B cell (primary cell): Measurements from ENCODE around the gene TEX19. TPM values are rescaled to one million over a fixed set of nuclear protein-coding genes. Genes with fewer than 3 reads are reported as not detected.

Experiments used
- ATAC-seq: fragments of 200-7000 bp; cut with Tn5 transposase; one replicate; pipeline ENCODE4 v1.10.0; 2021; ENCODE audit warnings: low read depth, mild to moderate bottlenecking, moderate number of reproducible peaks, moderate library complexity
- CTCF ChIA-PET: fragments of 350-600 bp; sonication (Branson Sonifier 250); formaldehyde crosslinking; loops from one replicate; lab custom pipeline; 2021; ENCODE audit warnings: antibody characterized with exemption, inconsistent platforms; lab: Charles Lee
- POLR2A ChIA-PET: fragments of 350-600 bp; sonication (Branson Sonifier 250); formaldehyde crosslinking; loops from one replicate; lab custom pipeline; 2021; ENCODE audit warnings: antibody characterized with exemption; lab: Charles Lee
- DNase-seq: peaks from one replicate; pipeline ENCODE4 v3.0.0; 2013
- H2AFZ ChIP-seq: 2 replicates; pipeline ENCODE4 v1.6.1; 2012; ENCODE audit warnings: mild to moderate bottlenecking, low read depth, low read length; ENCODE audit not compliant: insufficient read depth, poor library complexity, severe bottlenecking
- H3K27ac ChIP-seq, 2 donors: 1 replicate in 1 of 2; 2 replicates in 1 of 2; pipeline ENCODE4 v1.5.1; 2012 to 2013; ENCODE audit warnings: low read length in 2 of 2, mild to moderate bottlenecking in 2 of 2, moderate library complexity in 1 of 2
- H3K27me3 ChIP-seq, 4 experiments: fragments of 200-600 bp in 1 of 4; sonication (generic) in 1 of 4; replicated peaks in 1 of 4; 1 replicate in 2 of 4; 2 replicates in 2 of 4; pipeline versions ENCODE4 v1.6.1 to v1.7.0; 2013 to 2016; ENCODE audit warnings: low read length in 3 of 4, mild to moderate bottlenecking in 2 of 4, mixed read lengths in 1 of 4, moderate library complexity in 1 of 4; ENCODE audit not compliant: insufficient read depth in 4 of 4, control insufficient read depth in 3 of 4; ENCODE audit errors: control extremely low read depth in 1 of 4
- H3K36me3 ChIP-seq, 2 experiments: replicated peaks in 1 of 2; 1 replicate in 1 of 2; 2 replicates in 1 of 2; pipeline versions ENCODE4 v1.6.1 to v1.7.1; 2013; ENCODE audit warnings: low read length in 1 of 2; ENCODE audit not compliant: insufficient read depth in 2 of 2, control insufficient read depth in 1 of 2; ENCODE audit errors: control extremely low read depth in 1 of 2, extremely low read depth in 1 of 2
- H3K4me1 ChIP-seq, 2 donors: fragments of 200-600 bp in 1 of 2; sonication (generic) in 1 of 2; 1 replicate in 1 of 2; 2 replicates in 1 of 2; pipeline versions ENCODE4 v1.5.1 to v1.6.1; 2013 to 2017; ENCODE audit warnings: low read length in 2 of 2; ENCODE audit not compliant: control insufficient read depth in 2 of 2, insufficient read depth in 2 of 2
- H3K4me2 ChIP-seq: replicated peaks from 2 replicates; pipeline ENCODE3; 2012; ENCODE audit warnings: mild to moderate bottlenecking, low read depth, low read length; ENCODE audit not compliant: poor library complexity, severe bottlenecking
- H3K4me3 ChIP-seq, 5 experiments: fragments of 200-600 bp in 1 of 5; sonication (generic) in 1 of 5; 1 replicate in 3 of 5; 2 replicates in 2 of 5; pipeline versions ENCODE4 v1.5.1 to v1.7.0; 2011 to 2016; ENCODE audit warnings: low read length in 4 of 5, mild to moderate bottlenecking in 4 of 5, low read depth in 2 of 5, control low read depth in 1 of 5, moderate library complexity in 1 of 5; ENCODE audit not compliant: insufficient read depth in 1 of 5; ENCODE audit errors: control extremely low read depth in 1 of 5, extremely low read depth in 1 of 5
- H3K79me2 ChIP-seq: fragments of 200-600 bp; sonication (generic); one replicate; pipeline ENCODE4 v1.6.0; 2016; ENCODE audit warnings: low read length; ENCODE audit not compliant: control insufficient read depth, insufficient read depth
- H3K9ac ChIP-seq: fragments of 200-600 bp; sonication (generic); 2 replicates; pipeline ENCODE4 v1.6.1; 2017; ENCODE audit warnings: mild to moderate bottlenecking, low read length, moderate library complexity
- H3K9me3 ChIP-seq, 3 donors: one replicate each; pipeline versions ENCODE4 v1.6.1 to v1.7.1; 2013; ENCODE audit warnings: low read length in 2 of 3; ENCODE audit not compliant: control insufficient read depth in 2 of 3, insufficient read depth in 1 of 3; ENCODE audit errors: control extremely low read depth in 1 of 3
- H4K20me1 ChIP-seq: 2 replicates; pipeline ENCODE4 v1.6.0; 2012; ENCODE audit warnings: mild to moderate bottlenecking, low read length; ENCODE audit not compliant: insufficient read depth, control insufficient read depth, poor library complexity, severe bottlenecking
- H3K27ac Mint-ChIP-seq: one replicate; pipeline ENCODE4 v1.8.0; 2021; ENCODE audit warnings: mixed read lengths
- H3K27me3 Mint-ChIP-seq: one replicate; pipeline ENCODE4 v1.8.0; 2021; ENCODE audit warnings: mixed read lengths
- H3K4me1 Mint-ChIP-seq: one replicate; pipeline ENCODE4 v1.8.0; 2021; ENCODE audit warnings: mixed read lengths
- H3K4me3 Mint-ChIP-seq: one replicate; pipeline ENCODE4 v1.8.0; 2021; ENCODE audit warnings: mixed read lengths
- H3K9me3 Mint-ChIP-seq: one replicate; pipeline ENCODE4 v1.8.0; 2022; ENCODE audit warnings: mixed read lengths; ENCODE audit not compliant: insufficient read depth
- EZH2 ChIP-seq: IDR thresholded peaks from 2 replicates; pipeline ENCODE4 v1.6.1; 2012; ENCODE audit warnings: borderline replicate concordance, low read depth, mild to moderate bottlenecking, moderate library complexity, low read length; ENCODE audit not compliant: insufficient read depth, poor library complexity, severe bottlenecking
- WGBS: methylation state at CpG from one replicate; pipeline ENCODE4 v1.1.5; 2013; ENCODE audit warnings: missing lambda C conversion rate; ENCODE audit not compliant: insufficient coverage; 5-methylcytosine and 5-hydroxymethylcytosine counted together
- intact Hi-C: fragments of 100-400 bp; cut with micrococcal nuclease; formaldehyde crosslinking; loops from one replicate; pipeline ENCODE4 v1.10.0; 2022
- polyA plus RNA-seq: library from polyadenylated mRNA; depleted of rRNA; stranded (reverse); fragments of >200 nt; gene quantifications from 2 replicates; pipeline ENCODE4 v1.2.3, GENCODE V29; 2012
- total RNA-seq, 2 donors: library from RNA; stranded (reverse); fragments of 120-200 nt in 1 of 2; gene quantifications; 1 replicate in 1 of 2; 2 replicates in 1 of 2; pipeline versions ENCODE4 v1.2.3 to v1.2.4, GENCODE V29; 2013 to 2022
- TF ChIP-seq, protein P1 (sequence below): fragments of 200-600 bp; IDR thresholded peaks from one replicate; pipeline ENCODE4 v1.8.0; 2022; ENCODE audit warnings: antibody characterized with exemption, mild to moderate bottlenecking

The TEX19 gene
- total and polyA plus RNA-seq, 2 donors (not counting 1 experiment from before 2014, with no cell fraction given), result not detected

- peak; percentile 81 for DNase-seq
- Histone ChIP-seq H2AFZ (peak overlapping the region; percentile 70), H3K4me2 (peak overlapping the region; percentile 73), H3K4me3 (peak overlapping the region in 3 of 5 experiments; percentile 21 to 31 (median 25)), H3K27ac (no peak overlapping the region), H3K4me1 (peaks cover 9 to 12% of the 10 kb centered on the region in 2 donors), H3K9me3 (peaks cover 0 to 18% (median 0%) of the 10 kb centered on the region in 3 donors), H3K36me3 (no peaks in the 10 kb centered on the region), H4K20me1 (no peaks in the 10 kb centered on the region), H3K27me3 (peaks cover 0 to 13% (median 3%) of the 10 kb centered on the region in 4 experiments), H3K79me2 (no peaks in the 10 kb centered on the region), H3K9ac (peak overlapping the region; percentile 30)
- H3K27ac Mint-ChIP-seq, result peak overlapping the region; percentile 42
- intact Hi-C loops, result loop anchor here (1.0 kb wide), 5 partner anchors 20 to 115 kb away; partner anchors contain the start of gene CSNK1D
- ChIA-PET CTCF (interaction anchor here (0.6 to 6.7 kb wide), 11 partner anchors 8 to 635 kb away, joined by 3 to 68 read pairs (median 7); no protein-coding TSS in a partner anchor), POLR2A (interaction anchor here (0.6 to 1.0 kb wide), 2 partner anchors 23 to 115 kb away, joined by 6 to 11 read pairs; no protein-coding TSS in a partner anchor)
- H3K4me3 Mint-ChIP-seq, result peak overlapping the region; percentile 73
- H3K27me3 Mint-ChIP-seq, result no peaks in the 10 kb centered on the region
- peak; percentile 83 for ATAC-seq
- WGBS, result 47% methylated on average over 52 of the region's 65 CpGs
- no peak for TF ChIP-seq EZH2
- TF ChIP-seq, protein P1, sequence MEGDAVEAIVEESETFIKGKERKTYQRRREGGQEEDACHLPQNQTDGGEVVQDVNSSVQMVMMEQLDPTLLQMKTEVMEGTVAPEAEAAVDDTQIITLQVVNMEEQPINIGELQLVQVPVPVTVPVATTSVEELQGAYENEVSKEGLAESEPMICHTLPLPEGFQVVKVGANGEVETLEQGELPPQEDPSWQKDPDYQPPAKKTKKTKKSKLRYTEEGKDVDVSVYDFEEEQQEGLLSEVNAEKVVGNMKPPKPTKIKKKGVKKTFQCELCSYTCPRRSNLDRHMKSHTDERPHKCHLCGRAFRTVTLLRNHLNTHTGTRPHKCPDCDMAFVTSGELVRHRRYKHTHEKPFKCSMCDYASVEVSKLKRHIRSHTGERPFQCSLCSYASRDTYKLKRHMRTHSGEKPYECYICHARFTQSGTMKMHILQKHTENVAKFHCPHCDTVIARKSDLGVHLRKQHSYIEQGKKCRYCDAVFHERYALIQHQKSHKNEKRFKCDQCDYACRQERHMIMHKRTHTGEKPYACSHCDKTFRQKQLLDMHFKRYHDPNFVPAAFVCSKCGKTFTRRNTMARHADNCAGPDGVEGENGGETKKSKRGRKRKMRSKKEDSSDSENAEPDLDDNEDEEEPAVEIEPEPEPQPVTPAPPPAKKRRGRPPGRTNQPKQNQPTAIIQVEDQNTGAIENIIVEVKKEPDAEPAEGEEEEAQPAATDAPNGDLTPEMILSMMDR, result peak; percentile 98
- H3K4me1 Mint-ChIP-seq, result peaks cover 3% of the 10 kb centered on the region
- H3K9me3 Mint-ChIP-seq, result no peaks in the 10 kb centered on the region
These were observed 37.8 kb upstream of the TEX19 start for GRCh38 chr17:82320956-82321927.
